Activated CD8-positive, alpha-beta memory T cell treated with anti-CD3 and anti-CD28 coated beads for 24 hours (primary cell): ENCODE measurements around the gene TTLL4.

Source experiments
- DNase-seq: peaks from one replicate; pipeline ENCODE4 v3.0.0-alpha.2; 2020

The TTLL4 gene

DNA sequence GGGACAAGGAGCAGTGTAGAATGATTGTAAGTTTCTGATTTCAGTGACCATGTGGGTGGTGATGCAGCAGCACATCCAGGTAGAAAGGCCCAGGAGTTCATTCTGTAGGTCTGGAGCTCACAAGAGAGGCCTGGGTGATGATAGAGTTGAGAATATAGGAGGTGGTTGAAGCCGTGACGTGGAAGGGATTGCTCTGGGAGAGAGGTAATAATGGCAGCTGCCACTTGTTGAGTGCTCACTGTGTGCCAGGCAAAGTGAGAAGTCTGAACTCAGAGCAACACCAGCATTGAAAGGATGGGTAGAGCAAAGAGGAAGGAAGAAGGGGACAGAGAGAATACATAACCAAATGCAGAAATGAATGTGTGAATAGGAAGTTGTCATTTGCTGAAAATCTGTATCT, 3.3 kb downstream of the TTLL4 start:
- no peak for DNase-seq

- DNase-seq, result no peak
Observed at GRCh38 chr2:218716070-218716469, 5.4 kb downstream of the TTLL4 start.

DNA sequence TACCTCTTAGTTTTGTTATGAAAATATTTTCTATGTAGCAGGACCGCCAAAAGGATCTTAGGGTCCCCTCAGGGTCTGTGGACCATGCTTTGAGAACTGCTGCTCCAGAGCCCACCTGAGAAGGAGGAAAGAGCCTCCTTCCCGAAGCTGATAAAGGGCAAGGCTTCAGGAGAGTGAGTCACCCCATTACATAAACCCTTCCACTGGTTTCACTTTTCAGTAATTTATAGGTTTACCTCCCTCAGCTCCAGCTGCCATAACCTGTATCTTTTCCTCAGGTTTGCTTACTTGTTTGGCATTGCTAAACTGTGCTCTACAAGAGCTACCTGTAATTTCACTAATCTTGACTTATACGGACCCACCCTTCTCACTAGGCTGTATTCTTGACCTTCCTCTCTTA, 6.6 kb downstream of the TTLL4 start:
- DNase-seq, result no peak

- no peak for DNase-seq
Observed at GRCh38 chr2:218718058-218718457, 7.4 kb downstream of the TTLL4 start.

- no peak for DNase-seq
Observed at GRCh38 chr2:218719457-218719856, 8.8 kb downstream of the TTLL4 start.

DNA sequence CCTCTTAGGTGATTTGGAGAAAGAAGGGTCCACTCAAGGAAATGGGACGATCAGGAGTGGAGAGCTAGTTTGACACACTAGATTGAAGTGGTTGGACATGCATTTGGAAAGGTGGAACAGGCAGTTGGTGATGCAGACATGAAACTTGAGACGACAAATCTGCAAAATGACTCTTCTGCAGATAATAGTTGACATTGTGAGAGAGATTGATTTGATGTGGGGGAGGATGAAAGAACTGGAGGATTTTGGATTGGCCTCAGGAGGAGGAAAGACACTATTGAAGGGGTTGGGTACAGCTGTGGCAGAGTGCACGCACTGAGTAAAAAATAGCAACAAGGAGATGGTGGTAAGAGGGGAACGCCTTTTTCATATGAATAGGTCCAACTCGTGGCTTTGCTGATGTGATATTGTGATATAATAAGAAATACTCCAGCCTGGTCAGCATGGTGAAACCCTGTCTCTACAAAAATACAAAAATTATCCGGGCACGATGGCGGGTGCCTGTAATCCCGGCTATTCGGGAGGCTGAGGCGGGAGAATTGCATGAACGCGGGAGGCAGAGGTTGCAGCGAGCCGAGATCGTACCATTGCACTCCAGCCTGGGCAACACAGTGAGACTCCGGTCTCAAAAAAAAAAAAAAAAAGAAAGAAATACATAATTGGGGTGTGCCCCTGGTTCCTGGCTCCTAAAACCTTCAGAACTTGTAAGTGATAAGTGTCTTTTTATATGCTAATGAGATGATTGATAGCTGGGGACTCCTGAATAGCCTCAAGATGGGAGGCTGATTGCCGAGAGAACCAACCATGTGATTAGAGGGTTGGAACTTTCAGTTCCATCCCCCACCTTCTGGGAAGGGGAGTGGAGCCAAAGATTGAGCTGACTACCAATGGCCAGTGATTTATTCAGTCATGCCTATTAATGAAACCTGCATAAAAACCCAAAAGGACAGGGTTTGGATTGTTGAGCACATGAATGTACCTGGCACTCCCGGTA, 9.7 kb downstream of the TTLL4 start:
- no peak for DNase-seq

DNA sequence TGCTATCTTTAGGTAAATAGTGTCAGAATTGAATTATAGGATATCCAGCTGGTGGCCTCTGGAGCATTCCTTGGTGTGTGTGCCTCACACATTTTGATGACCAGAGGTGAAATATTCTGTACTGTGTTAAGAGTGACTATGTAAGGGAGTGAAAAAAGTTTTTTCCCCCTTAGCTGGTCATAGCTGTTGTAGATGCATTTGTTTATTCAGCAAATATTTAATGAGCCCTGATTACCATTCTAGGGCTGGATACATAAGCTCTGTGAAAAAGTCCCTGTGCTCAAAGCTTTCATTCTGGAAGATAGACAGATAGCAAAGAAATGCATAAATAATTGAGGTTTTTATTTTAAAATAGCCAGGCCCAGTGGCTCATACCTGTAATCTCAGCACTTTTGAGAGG, 10.9 kb downstream of the TTLL4 start:
- no peak for DNase-seq

GRCh38 chr2:218721934-218722333, 11.3 kb downstream of the TTLL4 start:
- DNase-seq, result no peak

- DNase-seq, result no peak
Observed at GRCh38 chr2:218722419-218722818, 11.8 kb downstream of the TTLL4 start.

- DNase-seq, result no peak
Observed at GRCh38 chr2:218722876-218723785, 12.5 kb downstream of the TTLL4 start.

DNA sequence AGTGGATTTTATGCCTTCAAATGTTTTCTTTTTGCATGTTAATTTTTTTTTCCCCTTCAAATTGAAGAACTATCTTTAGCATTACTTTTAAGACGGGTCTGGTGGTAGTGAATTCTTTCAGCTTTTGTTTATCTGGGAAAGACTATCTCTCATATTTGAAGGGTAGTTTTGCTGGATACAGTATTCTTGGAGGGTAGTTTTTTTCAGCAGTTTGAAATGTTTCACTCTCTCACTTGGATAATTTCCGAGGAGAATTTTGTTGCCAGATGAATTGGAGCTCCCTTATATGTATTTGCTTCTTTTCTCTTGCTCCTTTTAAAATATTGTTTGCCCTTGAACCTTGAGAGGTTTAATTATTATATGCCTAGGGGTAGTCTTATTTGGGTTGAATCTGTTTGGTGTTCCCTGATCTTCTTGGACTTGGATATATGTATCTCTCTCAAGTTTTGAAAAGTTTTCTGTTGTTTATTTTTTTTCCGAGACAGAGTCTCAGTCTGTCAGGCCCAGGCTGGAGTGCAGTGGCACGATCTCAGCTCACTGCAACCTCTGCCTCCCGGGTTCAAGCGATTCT, 15.5 kb downstream of the TTLL4 start:
- DNase-seq, result no peak

DNA sequence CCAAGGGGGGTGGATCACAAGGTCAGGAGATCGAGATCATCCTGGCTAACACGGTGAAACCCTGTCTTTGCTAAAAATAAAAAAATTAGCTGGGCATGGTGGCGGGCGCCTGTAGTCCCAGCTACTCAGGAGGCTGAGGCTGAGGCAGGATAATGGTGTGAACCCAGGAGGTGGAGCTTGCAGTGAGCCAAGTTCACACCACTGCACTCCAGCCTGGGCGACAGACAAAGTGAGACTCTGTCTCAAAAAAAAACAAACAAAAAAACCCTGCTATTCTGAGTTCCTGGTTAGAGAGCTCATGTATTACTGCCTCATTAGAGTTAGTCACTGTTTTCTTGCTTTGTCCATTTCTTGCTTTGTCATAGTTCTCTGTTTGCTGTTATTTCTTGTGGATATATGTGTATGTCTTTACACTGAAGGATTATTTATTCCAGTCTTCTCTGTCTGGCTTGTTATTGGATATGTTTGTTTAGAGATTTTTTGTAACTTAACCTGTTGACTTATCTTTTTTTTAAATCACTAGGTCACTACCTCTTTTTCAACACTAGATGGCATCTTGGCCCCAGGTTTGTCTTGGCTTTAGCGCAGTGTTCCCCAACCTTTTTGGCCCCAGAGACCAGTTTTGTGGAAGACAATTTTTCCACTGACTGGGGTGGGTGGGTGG, 17.0 kb downstream of the TTLL4 start:
- DNase-seq, result no peak

- no peak for DNase-seq
Observed at GRCh38 chr2:218729640-218730039, 19.0 kb downstream of the TTLL4 start.

- DNase-seq, result no peak
Observed at GRCh38 chr2:218732052-218732760, 21.6 kb downstream of the TTLL4 start.

DNA sequence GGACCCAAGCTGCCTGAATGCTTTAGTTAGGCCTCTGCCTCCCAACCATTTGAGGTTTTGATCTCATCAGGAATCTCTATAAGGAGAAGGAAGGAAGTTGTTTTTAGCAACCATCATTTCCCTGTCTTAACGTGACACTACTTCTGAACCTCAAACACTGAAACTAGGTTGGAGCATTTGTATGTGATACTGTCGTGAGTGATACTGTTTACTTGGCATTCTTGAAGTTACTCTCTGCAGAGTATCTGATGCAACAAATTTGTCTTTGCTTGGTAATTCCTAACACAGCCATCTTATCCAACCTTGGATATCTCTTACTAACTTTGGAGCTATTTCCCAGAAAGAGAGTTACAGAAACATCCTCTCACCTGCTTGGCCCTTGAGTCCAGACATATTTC, 22.1 kb downstream of the TTLL4 start:
- DNase-seq, result no peak

DNA sequence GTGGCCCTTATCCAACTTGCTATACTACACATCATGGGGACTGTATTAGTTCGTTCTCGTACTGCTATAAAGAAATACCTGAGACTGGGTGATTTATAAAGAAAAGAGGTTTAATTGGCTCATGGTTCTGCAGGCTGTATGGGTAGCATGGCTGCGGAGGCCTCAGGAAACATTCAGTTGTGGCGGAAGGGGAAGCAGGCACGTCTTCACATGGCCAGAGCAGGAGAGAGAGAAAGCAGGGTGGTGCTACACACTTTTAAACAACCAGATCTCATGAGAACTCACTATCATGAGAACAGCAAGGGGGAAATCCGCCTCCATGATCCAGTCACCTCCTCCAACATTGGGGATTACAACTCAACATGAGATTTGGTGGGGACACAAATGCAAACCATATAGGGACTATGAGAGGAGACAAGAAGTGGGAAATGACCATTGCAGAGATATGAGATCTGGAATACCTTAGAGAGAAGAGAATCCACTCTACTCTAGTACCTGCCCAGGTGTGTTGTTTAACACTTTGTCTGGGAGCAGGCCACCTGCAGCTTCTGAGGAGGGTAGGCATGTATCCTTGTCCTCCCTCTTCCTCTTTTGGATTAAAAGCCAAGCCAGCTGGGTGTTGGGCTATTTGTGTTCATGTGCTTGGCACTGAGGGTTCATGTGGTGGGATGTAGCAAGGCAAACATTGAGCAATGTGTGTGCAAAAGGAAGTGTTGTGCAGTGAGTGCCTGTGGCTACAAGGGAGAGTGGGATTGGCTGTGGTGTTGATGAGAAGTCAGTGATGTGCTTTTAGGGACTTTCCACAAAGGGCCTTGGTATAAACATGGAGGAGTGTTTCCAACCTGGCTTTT, 22.8 kb downstream of the TTLL4 start:
- DNase-seq, result no peak

DNA sequence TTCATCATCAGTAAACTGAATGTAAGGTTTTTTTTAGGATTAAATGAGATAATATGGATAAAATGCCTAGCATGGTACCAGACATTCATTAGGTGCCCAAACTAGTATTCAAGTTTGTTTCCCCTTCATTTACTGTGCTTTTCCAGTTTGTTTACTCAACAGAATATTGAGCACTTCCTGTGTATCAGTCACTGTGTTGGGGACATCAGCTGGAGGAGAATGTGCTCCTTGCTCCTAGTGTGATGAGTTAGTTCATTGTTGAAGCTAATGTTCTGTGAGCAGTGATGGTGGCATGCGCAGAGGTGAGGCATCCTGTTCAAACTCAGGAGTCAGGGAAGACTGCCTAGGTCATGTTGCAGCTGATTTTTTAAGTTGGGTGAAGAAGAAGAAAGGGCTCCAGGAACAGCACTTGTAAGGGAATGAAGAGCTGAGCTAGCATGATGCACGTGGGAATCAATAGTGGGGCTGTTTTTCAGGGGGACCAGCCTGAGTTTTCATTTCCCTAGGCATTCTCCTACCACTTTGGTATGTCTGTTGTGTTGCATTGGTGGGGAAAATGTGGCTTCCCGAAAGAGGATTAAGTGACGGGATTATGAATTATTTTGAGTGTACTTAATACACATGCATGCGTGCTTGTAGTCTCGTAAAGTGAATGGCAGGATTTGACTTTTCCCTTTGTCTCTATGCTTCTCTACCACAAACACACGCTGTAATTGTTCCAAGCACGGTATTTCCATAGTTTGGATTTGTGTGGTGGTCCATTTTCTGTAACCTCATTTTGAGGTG, 23.7 kb downstream of the TTLL4 start:
- no peak for DNase-seq

GRCh38 chr2:218736531-218736930, 25.9 kb downstream of the TTLL4 start:
- no peak for DNase-seq

- DNase-seq, result no peak
Observed at GRCh38 chr2:218743068-218743467, 32.4 kb downstream of the TTLL4 start.

- no peak for DNase-seq
Observed at GRCh38 chr2:218744615-218745014, 34.0 kb downstream of the TTLL4 start.
